ENCODE data around the gene NRCAM. TPM values are rescaled to one million over a fixed set of nuclear protein-coding genes. Genes with fewer than 3 reads are reported as not detected.
"Not testable (repeated sequence)": the region's sequence is repeated elsewhere in the genome, so short reads cannot be mapped to it uniquely, and the experiment has no call there.

NRCAM gene
- 0.49 TPM for polyA plus RNA-seq

- Mint-ChIP-seq H3K4me3 (peak within 1 kb of the TSS; percentile 67 to 88 (median 84)), H3K4me1 (peaks cover 10 to 24% (median 17%) of the 10 kb centered on the region in 3 donors), H3K36me3 (no peaks in the 10 kb centered on the region), H3K27me3 (peaks cover 41% of the 10 kb centered on the region), H3K27ac (no peak within 1 kb of the TSS), H3K9me3 (no peaks in the 10 kb centered on the region)
Measured at GRCh38 chr7:108455998-108456677, at the start of gene NRCAM. TSS of gene NRCAM (minus strand) at chr7:108456436. CDS start at chr7:108240064, 216,372 bp downstream.

DNA sequence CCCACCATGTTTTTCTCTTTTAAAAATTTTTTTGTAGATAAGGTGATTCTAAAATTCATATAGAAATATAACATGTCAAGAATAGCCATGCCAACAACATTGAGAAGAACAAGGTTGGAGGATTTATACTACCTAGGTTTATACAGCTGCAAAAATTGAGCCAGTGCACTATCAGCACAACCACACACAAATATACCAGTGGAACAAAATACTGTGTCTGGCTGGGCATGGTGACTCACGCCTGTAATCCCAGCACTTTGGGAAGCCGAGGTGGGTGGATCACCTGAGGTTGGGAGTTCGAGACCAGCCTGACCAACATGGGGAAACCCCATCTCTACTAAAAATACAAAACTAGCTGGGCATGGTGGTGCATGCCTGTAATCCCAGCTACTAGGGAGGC lies 48.3 kb upstream of the NRCAM start:
- not testable (repeated sequence) for H3K9me3 Mint-ChIP-seq, H3K27me3 Mint-ChIP-seq
- Mint-ChIP-seq H3K36me3 (peaks cover 15% of the 10 kb centered on the region), H3K4me1 (peaks cover 25 to 31% (median 29%) of the 10 kb centered on the region in 3 donors), H3K27ac (peak overlapping the region; percentile 97 to 100 (median 99)), H3K4me3 (peak overlapping the region in 1 of 4 donors; percentile 17)

DNA sequence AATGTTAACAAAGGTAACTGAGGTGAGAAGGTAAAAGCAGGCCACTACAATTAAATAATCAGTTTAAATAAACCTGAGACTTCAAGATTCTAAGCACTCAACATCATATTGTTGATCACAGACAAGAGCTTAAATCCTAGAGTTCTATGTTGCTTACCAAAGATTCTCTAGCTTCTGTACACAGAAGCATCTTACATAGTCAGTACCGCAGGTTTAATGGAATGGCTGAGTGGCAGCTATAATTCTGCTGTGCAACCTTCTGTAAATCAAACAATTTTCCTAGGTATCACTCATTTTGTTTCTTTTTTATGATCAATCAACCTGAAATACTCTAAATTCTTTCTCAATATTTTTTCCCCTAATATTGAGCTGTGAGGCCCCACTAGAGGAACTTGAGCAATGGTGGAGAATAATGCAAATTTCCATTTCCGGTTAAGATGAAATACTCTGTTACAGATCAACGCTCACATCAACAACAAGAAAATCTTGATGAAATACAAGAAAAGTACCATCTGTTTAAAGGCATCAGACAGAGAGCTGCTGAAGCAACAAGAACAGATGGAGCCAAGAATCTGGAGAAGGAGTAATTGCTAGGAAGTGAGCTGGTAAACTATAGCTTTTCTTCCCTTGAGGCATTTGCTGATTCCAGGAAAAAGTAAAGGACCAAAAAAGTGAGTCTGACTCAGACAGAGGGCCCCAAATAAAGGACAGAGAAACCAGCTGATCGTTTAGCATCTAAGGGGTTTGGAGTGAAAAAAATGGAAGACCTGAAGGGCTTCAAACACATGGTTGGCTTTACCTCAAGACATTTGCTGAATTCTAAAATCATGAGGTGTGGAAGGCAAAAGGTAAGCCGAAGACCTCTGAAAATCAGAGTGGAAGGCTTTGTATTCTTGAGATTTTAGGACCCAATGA lies 47.1 kb upstream of the NRCAM start:
- H3K36me3 Mint-ChIP-seq, result peaks cover 17% of the 10 kb centered on the region
- H3K4me1 Mint-ChIP-seq, result peaks cover 31 to 32% (median 31%) of the 10 kb centered on the region in 3 donors
- no peaks in the 10 kb centered on the region for H3K9me3 Mint-ChIP-seq
- H3K27me3 Mint-ChIP-seq, result no peaks in the 10 kb centered on the region
- H3K27ac Mint-ChIP-seq, result peak overlapping the region; percentile 97 to 100 (median 99)
- peak overlapping the region; percentile 81 to 92 (median 90) for H3K4me3 Mint-ChIP-seq

- Mint-ChIP-seq H3K4me3 (no peak overlapping the region), H3K36me3 (peaks cover 15% of the 10 kb centered on the region), H3K27ac (peak overlapping the region in 1 of 3 donors; percentile 3)
Measured at GRCh38 chr7:108499566-108499965, 43.3 kb upstream of the NRCAM start.

DNA sequence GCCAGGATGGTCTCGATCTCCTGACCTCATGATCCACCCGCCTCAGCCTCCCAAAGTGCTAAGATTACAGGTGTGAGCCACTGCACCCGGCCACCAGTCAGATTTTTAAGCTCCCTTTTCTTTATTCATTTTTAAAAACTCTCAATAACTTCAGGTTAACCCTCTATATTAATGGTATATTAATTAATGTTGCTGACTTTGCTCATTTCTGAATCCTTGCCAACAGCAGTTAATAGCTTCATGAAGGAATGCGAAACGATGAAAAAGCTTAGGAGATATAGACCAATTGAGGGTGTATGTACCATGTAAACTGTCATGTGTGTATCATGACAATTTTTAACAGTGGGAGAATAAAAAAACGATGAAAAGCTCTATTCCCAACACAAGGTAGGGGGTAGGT lies 42.2 kb upstream of the NRCAM start:
- peaks cover 21 to 32% (median 22%) of the 10 kb centered on the region in 3 donors for H3K4me1 Mint-ChIP-seq
- H3K4me3 Mint-ChIP-seq, result no peak overlapping the region
- H3K9me3 Mint-ChIP-seq, result no peaks in the 10 kb centered on the region
- peaks cover 14% of the 10 kb centered on the region for H3K36me3 Mint-ChIP-seq
- H3K27ac Mint-ChIP-seq, result no peak overlapping the region
- no peaks in the 10 kb centered on the region for H3K27me3 Mint-ChIP-seq

More at GRCh38 chr7:108499566-108499965, 43.3 kb upstream of the NRCAM start:
- peaks cover 29 to 36% (median 30%) of the 10 kb centered on the region in 3 donors for H3K4me1 Mint-ChIP-seq
- H3K27me3 Mint-ChIP-seq, result no peaks in the 10 kb centered on the region
- H3K9me3 Mint-ChIP-seq, result no peaks in the 10 kb centered on the region

DNA sequence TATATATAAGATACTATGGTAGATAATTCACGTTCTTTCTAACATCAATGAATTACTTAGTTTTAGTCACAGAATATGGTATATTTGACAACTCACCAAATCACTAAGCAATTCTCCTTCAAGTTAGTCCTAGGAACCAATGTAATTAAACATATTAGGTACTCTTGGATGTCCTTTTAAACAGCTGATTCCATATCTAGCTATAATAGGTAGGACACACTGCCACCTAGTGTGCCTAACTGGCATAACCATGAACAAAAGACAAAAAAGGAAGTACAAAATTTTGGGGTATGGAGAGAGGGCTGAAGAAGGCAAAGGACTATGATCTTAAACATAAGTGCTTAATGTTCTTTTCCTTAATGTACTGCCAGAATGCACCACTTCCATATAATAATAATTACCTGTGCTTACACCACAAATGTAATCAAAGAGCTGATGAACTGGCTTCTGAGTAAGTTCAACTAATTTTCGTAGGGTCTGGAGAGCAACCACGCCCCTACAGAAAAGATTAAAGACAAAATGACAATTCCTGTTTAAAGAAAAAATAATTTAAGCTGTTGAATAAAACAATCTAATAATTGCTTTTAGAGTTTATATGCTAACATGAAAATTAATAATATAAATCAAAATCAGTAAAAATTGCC lies 41.0 kb upstream of the NRCAM start:
- H3K9me3 Mint-ChIP-seq, result no peaks in the 10 kb centered on the region
- peaks cover 16 to 24% (median 18%) of the 10 kb centered on the region in 3 donors for H3K4me1 Mint-ChIP-seq
- H3K27ac Mint-ChIP-seq, result no peak overlapping the region
- no peak overlapping the region for H3K4me3 Mint-ChIP-seq
- H3K27me3 Mint-ChIP-seq, result no peaks in the 10 kb centered on the region
- H3K36me3 Mint-ChIP-seq, result peaks cover 14% of the 10 kb centered on the region

GRCh38 chr7:108492742-108493141 lies 36.5 kb upstream of the NRCAM start:
- H3K4me1 Mint-ChIP-seq, result peaks cover 5 to 7% (median 7%) of the 10 kb centered on the region in 3 donors
- peaks cover 4% of the 10 kb centered on the region for H3K36me3 Mint-ChIP-seq
- H3K4me3 Mint-ChIP-seq, result no peak overlapping the region
- H3K27ac Mint-ChIP-seq, result no peak overlapping the region
- no peaks in the 10 kb centered on the region for H3K27me3 Mint-ChIP-seq
- no peaks in the 10 kb centered on the region for H3K9me3 Mint-ChIP-seq

GRCh38 chr7:108488768-108489538 lies 32.7 kb upstream of the NRCAM start:
- Mint-ChIP-seq H3K27ac (no peak overlapping the region), H3K4me1 (peaks cover 0 to 7% (median 3%) of the 10 kb centered on the region in 3 donors), H3K4me3 (no peak overlapping the region), H3K36me3 (peaks cover 4% of the 10 kb centered on the region), H3K9me3 (no peaks in the 10 kb centered on the region), H3K27me3 (no peaks in the 10 kb centered on the region)

DNA sequence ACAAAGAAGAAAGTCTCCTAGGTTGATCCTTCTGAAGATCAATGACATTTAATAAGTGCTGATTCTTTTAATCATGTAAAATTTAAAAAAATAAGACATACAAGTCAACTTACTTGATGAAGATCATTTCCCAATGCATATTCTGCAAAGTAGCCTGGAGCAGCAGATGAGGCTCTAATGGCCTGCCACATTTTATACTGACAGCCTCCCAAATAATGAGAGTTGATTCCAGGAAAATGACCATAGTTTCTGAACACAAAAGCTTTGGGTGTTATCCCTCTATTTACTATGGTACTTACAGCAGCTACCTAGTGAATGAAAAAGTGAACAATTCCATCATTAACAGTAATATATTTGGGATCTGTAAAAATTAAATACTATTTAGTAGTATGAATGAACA lies 31.4 kb upstream of the NRCAM start:
- Mint-ChIP-seq H3K4me3 (no peak overlapping the region), H3K27me3 (no peaks in the 10 kb centered on the region), H3K36me3 (peaks cover 6% of the 10 kb centered on the region), H3K9me3 (no peaks in the 10 kb centered on the region), H3K4me1 (peaks cover 0 to 5% (median 3%) of the 10 kb centered on the region in 3 donors), H3K27ac (no peak overlapping the region)

DNA sequence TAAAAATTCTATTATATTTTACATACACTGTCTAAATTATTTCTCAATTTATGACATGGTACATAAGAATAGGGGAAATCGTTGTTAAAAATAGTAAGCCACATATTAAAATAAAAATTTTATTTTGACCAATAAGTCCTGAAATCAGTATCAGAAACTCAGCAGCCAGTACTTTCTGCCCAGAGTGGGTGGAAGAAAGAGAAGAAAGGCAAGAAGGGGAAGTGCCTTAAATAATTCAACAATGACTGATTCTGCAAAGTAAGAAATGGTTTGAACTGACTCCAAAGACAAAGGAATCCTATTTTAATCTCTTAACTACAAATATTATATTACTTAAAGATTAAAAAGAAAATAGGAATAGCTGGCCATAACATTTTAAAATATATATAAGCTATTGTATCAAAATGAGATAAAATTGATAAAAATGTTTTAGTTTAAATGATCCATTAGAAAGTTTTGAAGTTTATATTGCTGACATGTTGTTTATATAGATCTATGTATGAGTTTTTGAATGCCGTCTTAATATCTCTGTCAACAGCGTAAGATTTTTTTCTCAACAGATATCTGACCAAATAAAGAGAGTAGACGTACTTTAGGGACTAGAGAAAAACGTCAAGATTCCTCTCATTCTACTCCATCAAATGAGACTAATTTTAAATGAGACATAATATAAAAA lies 30.2 kb upstream of the NRCAM start:
- Mint-ChIP-seq H3K27ac (no peak overlapping the region), H3K4me1 (peaks cover 0 to 5% (median 3%) of the 10 kb centered on the region in 3 donors), H3K27me3 (no peaks in the 10 kb centered on the region), H3K36me3 (peaks cover 8% of the 10 kb centered on the region), H3K9me3 (no peaks in the 10 kb centered on the region), H3K4me3 (no peak overlapping the region)

DNA sequence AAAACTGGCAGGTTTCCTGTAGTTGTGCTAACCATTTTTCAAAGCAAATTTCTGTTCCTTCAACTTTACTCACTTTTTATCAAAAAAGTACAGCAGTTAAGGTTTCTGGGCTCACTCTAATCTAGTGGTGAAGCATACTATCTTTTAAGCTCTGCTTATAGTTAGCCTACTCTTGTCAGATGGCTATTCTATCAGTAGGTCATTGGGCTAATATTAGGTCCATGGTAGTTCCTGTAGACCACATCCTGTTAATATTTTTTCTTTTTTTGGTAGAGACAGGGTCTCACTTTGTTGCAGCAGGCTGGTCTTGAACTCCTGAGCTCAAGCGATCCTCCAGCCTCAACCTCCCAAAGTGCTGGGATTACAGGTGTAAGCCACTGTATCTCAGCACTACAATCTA lies 27.9 kb upstream of the NRCAM start:
- H3K4me3 Mint-ChIP-seq, result no peak overlapping the region
- H3K4me1 Mint-ChIP-seq, result peaks cover 0 to 2% (median 0%) of the 10 kb centered on the region in 3 donors
- no peak overlapping the region for H3K27ac Mint-ChIP-seq
- peaks cover 8% of the 10 kb centered on the region for H3K36me3 Mint-ChIP-seq
- no peaks in the 10 kb centered on the region for H3K9me3 Mint-ChIP-seq
- H3K27me3 Mint-ChIP-seq, result no peaks in the 10 kb centered on the region

GRCh38 chr7:108480311-108480710 lies 24.1 kb upstream of the NRCAM start:
- Mint-ChIP-seq H3K4me3 (no peak overlapping the region), H3K9me3 (no peaks in the 10 kb centered on the region), H3K27me3 (no peaks in the 10 kb centered on the region), H3K36me3 (peaks cover 7% of the 10 kb centered on the region), H3K27ac (no peak overlapping the region), H3K4me1 (peaks cover 0 to 2% (median 2%) of the 10 kb centered on the region in 3 donors)

DNA sequence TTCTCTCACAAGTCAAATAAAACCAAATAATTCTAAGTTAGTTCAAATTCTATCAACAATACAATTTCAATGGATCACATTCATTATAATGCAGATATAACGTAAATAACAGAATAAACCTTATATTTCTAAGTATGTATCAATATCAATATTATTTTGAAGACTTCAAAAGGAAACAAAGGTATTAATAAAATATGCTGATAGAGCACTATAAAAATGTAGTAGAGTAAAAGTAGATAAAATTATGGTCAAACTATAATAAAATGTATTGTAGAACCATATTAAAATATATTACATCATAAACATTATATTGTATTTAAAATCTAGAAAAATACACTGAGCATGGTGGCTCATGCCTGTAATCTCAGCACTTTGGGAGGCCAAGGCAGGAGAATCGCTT lies 23.5 kb upstream of the NRCAM start:
- H3K27me3 Mint-ChIP-seq, result no peaks in the 10 kb centered on the region
- H3K27ac Mint-ChIP-seq, result no peak overlapping the region
- no peak overlapping the region for H3K4me3 Mint-ChIP-seq
- no peaks in the 10 kb centered on the region for H3K9me3 Mint-ChIP-seq
- H3K36me3 Mint-ChIP-seq, result peaks cover 7% of the 10 kb centered on the region
- H3K4me1 Mint-ChIP-seq, result peaks cover 0 to 2% (median 2%) of the 10 kb centered on the region in 3 donors

DNA sequence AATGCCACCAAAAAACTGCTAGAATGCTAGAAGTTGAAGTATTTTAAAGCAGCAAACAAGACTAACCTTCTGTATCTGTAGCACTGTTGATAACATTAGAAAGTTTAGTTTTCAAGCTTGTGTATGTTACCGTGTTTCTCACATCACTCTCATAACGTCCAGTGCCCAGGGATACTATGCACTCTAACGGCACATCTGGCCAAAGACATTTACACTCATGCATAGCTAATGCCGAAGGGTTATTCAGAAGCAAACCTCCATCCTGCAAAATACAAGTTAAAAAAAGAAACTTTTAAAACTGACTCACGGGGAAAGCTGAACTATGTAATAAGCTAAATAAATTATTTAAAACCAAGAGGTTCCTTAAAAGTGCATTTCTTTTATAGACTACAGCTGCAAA lies 22.9 kb upstream of the NRCAM start:
- H3K36me3 Mint-ChIP-seq, result peaks cover 7% of the 10 kb centered on the region
- peaks cover 0 to 2% (median 0%) of the 10 kb centered on the region in 3 donors for H3K4me1 Mint-ChIP-seq
- no peaks in the 10 kb centered on the region for H3K27me3 Mint-ChIP-seq
- H3K27ac Mint-ChIP-seq, result peak overlapping the region in 1 of 3 donors; percentile 17
- no peaks in the 10 kb centered on the region for H3K9me3 Mint-ChIP-seq
- H3K4me3 Mint-ChIP-seq, result no peak overlapping the region
